GM21737 (cell line): ENCODE results near the gene RHCE.
"Not testable (repeated sequence)": the region's sequence is repeated elsewhere in the genome, so short reads cannot be mapped to it uniquely, and the experiment has no call there.

Source experiments
- ATAC-seq: cut with Tn5 transposase; IDR thresholded peaks from one replicate; pipeline ENCODE4 v1.9.1; 2021; ENCODE audit warnings: mild to moderate bottlenecking, moderate library complexity; ENCODE audit not compliant: unreplicated experiment

Gene RHCE

GRCh38 chr1:25402947-25403803 is 17.4 kb downstream of the RHCE start:
- not testable (repeated sequence) for ATAC-seq

GRCh38 chr1:25398079-25398478 is 22.5 kb downstream of the RHCE start:
- not testable (repeated sequence) for ATAC-seq

GRCh38 chr1:25397549-25397948 is 23.1 kb downstream of the RHCE start:
- ATAC-seq = not testable (repeated sequence)

GRCh38 chr1:25392841-25393240 is 27.8 kb downstream of the RHCE start:
- no peak for ATAC-seq

GRCh38 chr1:25389721-25390120 is 30.9 kb downstream of the RHCE start:
- not testable (repeated sequence) for ATAC-seq

GRCh38 chr1:25388691-25389090 is 31.9 kb downstream of the RHCE start:
- ATAC-seq = not testable (repeated sequence)

GRCh38 chr1:25387096-25387495 is 33.5 kb downstream of the RHCE start:
- not testable (repeated sequence) for ATAC-seq

GRCh38 chr1:25383875-25384274 is 36.8 kb downstream of the RHCE start:
- ATAC-seq = not testable (repeated sequence)

- ATAC-seq = not testable (repeated sequence)
Measured at GRCh38 chr1:25383090-25383489, 37.5 kb downstream of the RHCE start.

- ATAC-seq = not testable (repeated sequence)
Measured at GRCh38 chr1:25382543-25382942, 38.1 kb downstream of the RHCE start.

- not testable (repeated sequence) for ATAC-seq
Measured at GRCh38 chr1:25378367-25378766, 42.3 kb downstream of the RHCE start.

- not testable (repeated sequence) for ATAC-seq
Measured at GRCh38 chr1:25371757-25372156, 48.9 kb downstream of the RHCE start.

GRCh38 chr1:25369691-25370271 is 50.8 kb downstream of the RHCE start:
- ATAC-seq = not testable (repeated sequence)

GRCh38 chr1:25369241-25369640 is 51.4 kb downstream of the RHCE start:
- ATAC-seq = no peak

GRCh38 chr1:25362634-25363559 is 57.7 kb downstream of the RHCE start:
- ATAC-seq = not testable (repeated sequence)

- ATAC-seq = no peak
Measured at GRCh38 chr1:25361901-25362300, 58.7 kb downstream of the RHCE start.

GRCh38 chr1:25360596-25361581 is 59.7 kb downstream of the RHCE start:
- no peak for ATAC-seq

GRCh38 chr1:25356848-25357247 is 63.8 kb downstream of the RHCE start:
- ATAC-seq = no peak

GRCh38 chr1:25356441-25356840 is 64.2 kb downstream of the RHCE start:
- no peak for ATAC-seq

- ATAC-seq = no peak
Measured at GRCh38 chr1:25355841-25356395, 64.7 kb downstream of the RHCE start.
